OCI-LY1 (cell line): ENCODE results near the gene DCLK1.

Source experiments
- CTCF ChIP-seq: fragments of 200-600 bp; sonication (generic), shearing (Covaris generic); IDR thresholded peaks from 2 replicates; pipeline ENCODE4 v1.5.1; 2017; ENCODE audit warnings: mild to moderate bottlenecking, antibody characterized with exemption, low read length, moderate library complexity, mixed read lengths
- EZH2 ChIP-seq: fragments of 200-600 bp; sonication (generic), shearing (Covaris generic); IDR thresholded peaks from 2 replicates; pipeline ENCODE4 v1.8.0; 2017; ENCODE audit warnings: borderline replicate concordance, mixed run types, mild to moderate bottlenecking, antibody characterized with exemption, low read length, moderate library complexity, mixed read lengths

GRCh38 chr13:36158611-36159010 is 27.4 kb upstream of the DCLK1 start:
- no peak for TF ChIP-seq CTCF
- TF ChIP-seq EZH2 = no peak
